ENCODE measurements around the gene SLC25A21. TPM values are rescaled to one million over a fixed set of nuclear protein-coding genes. Genes with fewer than 3 reads are reported as not detected.
"Not testable (repeated sequence)": the region's sequence is repeated elsewhere in the genome, so short reads cannot be mapped to it uniquely, and the experiment has no call there.

Gene SLC25A21
- total RNA-seq, 2 donors from 2014 or later = 0.14 to 0.64 TPM

DNA sequence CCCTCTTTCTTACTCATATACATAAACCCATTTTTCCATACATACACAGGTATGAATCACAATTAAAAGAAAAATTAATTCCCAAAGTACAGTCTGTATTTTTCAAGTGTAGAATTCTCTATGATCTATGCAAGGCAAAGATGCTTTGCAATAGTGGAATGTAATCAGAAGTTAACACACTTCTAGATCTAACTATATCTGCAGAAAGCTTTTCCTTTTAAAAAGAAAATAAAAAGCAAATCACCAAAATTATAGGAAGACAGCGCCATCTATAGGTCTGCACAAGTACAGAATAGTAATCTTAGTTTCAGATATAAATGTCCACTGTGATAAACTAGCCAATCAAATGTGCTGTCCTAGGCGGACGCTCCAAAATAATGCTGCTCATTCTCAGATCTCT lies 22.0 kb downstream of the SLC25A21 start:
- DNase-seq (no peak), ATAC-seq (peak; percentile 57)
- intact Hi-C loops (cut with DNase I, micrococcal nuclease) = no loop called here

DNA sequence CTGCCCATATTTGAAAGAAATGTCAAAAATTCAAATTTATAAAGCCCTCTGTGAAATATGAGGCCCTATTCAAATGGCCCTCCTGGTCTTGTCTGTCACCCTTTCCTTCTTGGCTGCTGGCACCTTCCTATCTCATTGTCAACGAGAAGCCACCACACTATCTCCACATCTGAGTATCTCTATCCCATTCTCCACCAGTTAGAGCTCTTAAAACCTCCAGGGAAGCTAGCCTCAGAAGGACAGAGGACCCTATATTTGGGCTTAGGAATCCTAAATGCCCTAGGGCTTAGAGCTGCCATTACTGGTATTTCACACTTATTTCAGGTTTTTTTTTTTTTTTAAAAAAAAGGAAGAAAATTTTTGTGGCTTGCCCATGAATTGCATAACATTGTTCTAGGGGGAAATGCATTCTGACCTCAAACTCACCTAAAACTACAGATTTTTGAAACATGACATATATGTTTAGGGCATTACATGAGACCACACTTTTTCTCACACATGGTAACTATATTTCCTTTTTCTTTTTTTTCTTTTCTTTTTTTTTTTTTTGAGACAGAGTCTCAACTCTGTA lies 25.0 kb downstream of the SLC25A21 start:
- DNase-seq = no peak
- intact Hi-C loops (cut with DNase I, micrococcal nuclease) = no loop called here

DNA sequence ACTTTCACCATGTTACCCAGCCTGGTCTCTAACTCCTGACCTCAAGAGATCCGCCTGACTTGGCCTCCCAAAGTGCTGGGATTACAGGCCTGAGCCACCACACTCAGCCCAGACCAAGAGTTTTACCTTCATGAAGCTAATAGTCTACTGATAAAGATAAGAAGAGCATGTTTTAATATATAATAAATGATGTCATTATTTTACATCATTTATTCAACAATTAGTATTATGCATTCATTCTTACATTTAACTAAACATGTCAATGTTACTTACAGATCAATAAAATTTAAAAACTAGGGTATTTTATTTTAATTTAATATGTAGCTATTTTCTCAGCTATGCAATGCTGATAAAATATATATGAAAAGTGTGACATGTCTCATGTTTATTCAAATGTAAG lies 26.0 kb downstream of the SLC25A21 start:
- intact Hi-C loops (cut with DNase I, micrococcal nuclease); ATAC-seq: not testable (repeated sequence)

More for the DNA sequence above, 25.0 kb downstream of the SLC25A21 start:
- no peak for ATAC-seq

DNA sequence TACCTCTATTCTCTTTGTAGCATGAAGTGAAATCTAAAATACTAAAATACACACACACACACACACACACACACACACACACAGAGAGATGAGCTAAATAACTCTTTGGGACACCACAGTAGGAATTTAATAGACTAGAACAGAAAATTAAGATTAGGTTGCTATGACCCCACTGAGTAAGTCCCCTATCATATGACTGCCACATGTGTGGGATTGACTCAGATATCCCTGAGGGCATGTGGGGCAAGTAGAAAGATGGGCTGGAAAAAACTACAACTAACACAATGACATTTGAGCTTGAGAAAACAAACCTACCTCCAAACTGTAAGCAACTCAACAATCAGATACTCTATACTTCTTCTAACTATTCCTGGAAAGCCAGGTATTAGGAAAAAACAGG lies 27.0 kb downstream of the SLC25A21 start:
- intact Hi-C loops (cut with DNase I, micrococcal nuclease) = no loop called here
- ATAC-seq (no peak), DNase-seq (no peak)

More for the DNA sequence above, 26.0 kb downstream of the SLC25A21 start:
- not testable (repeated sequence) for DNase-seq

DNA sequence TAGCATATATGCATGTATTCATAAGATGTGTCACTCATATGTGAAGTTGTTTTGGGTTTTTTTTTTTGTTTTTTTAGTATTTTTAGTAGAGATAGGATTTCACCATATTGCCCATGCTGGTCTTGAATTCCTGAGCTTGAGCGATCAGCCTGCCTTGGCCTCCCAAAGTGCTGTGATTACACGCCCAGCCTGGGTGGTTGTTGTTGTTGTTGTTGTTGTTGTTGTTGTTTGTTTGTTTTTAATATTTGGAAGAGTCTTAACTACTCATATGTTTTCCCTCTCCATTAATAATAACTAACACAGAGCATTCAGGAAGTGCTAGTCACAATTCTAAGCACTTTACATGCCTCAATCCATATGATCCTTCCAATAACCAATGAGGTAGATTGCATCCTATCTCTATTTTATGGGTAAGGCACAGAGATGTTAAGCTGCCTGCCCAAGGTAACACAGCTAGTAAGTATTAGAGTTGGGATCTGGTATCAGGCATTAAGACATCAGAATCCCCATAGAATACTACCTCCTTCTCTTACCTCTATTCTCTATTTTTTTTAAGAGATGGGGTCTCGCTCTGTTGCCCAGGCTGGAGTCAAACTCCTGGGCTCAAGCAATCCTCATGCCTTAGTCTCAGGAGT lies 27.6 kb downstream of the SLC25A21 start:
- no peak for DNase-seq
- intact Hi-C loops (cut with DNase I, micrococcal nuclease) = no loop called here
- ATAC-seq = no peak

DNA sequence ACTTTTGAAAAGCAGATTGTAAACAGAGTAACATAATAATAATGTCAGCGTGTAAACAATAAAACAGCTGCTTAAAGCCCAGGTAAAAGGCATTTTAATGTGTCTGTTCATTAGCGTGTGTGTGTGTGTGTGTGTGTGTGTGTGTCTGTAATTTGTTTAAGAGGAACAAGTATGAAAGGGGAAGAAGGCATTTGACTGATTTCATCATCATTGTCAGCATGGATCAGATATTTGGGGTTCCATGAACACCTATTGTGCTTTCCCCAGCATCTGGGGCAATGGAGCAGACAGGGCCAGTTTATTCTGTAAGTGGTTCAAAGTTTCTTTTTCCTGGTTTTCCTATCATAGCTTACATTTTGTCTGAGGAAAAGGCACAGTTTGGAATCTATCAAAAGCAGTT lies 28.9 kb downstream of the SLC25A21 start:
- intact Hi-C loops (cut with DNase I, micrococcal nuclease) = no loop called here
- ATAC-seq (no peak), DNase-seq (no peak)

DNA sequence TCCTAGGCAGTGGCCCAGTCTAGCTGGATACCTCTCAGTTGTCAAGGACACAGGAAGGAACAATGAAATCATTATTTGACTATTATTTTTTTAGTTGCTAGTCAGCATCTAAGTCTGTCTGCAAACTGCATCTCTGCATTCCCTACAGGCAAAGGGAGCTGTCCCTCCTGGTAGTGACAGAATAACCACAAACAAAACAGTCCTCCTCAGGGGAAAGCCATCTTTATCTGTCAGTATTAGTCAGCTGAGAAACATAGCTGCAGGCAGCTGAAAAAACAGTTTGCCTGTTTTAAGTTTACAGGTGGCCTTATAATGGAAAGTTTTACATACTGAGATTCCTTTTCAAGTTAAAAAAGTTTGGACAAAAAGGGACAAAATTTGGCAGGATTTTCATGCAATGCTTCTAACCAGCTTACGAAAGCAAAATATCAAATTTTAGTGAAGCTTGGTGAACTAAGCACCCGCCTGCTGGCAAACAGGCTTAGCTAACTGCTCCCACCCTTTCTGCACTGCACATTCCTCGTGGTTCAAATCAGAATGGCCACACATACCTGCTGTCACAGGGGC lies 29.5 kb downstream of the SLC25A21 start:
- intact Hi-C loops (cut with DNase I, micrococcal nuclease) = no loop called here
- ATAC-seq (no peak), DNase-seq (no peak)

DNA sequence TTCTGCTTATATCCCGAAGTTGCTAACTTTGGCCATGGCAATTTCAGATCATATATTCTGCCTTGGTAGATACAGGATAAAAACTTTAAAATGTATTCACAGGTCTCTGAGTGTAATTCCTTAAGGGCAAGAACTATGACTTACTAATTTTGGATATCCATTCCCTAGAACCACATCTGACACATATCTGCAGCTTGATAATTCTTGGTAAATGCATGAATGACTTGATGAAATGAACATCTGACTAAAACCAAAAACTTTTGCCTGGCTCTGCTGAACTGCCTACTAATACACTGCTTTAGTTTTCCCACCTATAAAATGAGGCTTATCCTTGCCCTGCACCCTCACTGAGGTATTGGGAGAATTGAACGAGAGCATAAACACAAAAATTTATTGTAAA lies 32.2 kb downstream of the SLC25A21 start:
- intact Hi-C loops (cut with DNase I, micrococcal nuclease) = no loop called here
- DNase-seq (no peak), ATAC-seq (no peak)

DNA sequence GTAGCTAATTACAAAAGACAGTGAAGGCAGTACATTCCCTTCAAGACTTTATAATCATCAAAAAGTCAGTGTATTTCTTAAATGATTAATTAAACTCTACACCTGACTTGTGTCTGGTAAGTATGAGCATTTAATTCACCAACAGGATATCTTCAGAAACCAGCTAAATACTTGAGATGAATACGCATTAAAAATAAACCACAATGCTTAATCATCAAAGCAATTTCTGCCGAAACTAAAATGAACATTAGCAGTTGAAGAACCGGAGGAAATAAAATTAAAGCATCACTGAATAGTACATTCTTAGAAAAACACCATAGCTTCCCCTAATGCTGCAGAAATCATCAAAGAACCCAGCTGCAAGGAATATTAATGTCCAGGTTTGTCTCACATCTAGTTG lies 32.7 kb downstream of the SLC25A21 start:
- ATAC-seq = no peak
- DNase-seq = no peak
- intact Hi-C loops (cut with DNase I, micrococcal nuclease) = no loop called here

DNA sequence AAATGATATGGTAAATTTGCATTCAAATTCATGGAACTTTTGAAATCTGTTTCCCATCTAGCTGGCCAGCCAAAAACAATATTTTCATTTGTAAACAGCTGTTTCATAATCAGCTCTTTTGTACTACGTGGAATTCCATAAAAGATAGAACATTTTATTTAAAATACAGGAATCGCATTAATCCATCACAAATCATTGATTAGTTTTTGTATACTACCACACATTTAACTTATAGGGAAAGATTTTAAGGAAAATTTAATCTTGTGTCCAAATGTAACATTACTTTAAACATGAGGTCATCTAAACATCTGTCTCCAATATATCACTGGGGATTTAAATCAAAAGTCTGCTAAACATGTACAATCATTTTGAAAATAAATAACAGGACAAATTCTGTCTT lies 33.5 kb downstream of the SLC25A21 start:
- intact Hi-C loops (cut with DNase I, micrococcal nuclease) = no loop called here
- ATAC-seq (no peak), DNase-seq (no peak)

DNA sequence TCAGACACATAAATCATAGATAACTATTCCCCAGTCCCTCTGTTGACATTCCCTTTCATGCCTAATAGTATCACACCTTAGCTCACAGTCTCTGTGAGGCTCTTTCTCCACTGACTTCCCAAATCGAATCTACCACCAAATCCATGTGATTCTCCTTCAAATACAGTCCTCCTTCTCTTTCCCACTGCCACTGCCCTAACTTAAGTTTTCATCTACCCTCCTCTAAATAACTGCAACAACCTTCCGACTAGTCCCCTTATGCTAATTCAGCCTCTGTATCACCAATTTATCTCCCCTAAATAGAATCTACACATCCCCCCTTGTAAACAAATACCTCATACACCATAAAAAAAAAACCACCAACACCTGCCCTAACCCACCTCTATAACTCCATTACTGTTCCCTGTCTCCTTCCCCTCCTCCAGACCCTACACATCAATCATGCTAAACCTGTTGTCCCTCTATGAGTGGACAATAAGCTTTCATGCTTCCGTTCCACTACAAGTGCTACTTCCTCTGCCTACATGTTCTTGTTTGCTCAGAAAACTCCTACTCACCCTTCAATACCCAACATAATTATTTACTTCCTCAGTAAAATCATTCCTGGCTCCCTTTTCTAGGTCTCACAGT lies 39.0 kb downstream of the SLC25A21 start:
- intact Hi-C loops (cut with DNase I, micrococcal nuclease) = no loop called here
- DNase-seq (no peak), ATAC-seq (no peak)

DNA sequence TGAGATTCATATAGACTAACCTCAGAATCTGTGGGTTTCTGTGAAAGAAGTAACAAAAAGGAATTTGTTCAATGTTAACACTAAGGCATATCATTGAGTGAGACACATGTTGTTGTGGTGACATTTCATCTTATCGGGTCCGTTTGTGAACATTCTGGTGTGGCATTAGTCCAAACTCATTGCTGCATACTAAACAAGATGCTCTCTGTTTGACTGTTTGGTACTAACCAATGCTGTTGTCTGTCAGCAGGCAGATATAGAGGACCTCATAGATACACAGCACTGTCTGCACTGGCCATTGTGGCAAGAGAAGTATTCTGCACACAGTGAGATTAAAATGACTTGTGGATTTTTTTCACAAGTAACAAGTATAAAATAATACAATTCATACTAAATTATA lies 41.2 kb downstream of the SLC25A21 start:
- ATAC-seq (no peak), DNase-seq (no peak)
- intact Hi-C loops (cut with DNase I, micrococcal nuclease) = no loop called here

DNA sequence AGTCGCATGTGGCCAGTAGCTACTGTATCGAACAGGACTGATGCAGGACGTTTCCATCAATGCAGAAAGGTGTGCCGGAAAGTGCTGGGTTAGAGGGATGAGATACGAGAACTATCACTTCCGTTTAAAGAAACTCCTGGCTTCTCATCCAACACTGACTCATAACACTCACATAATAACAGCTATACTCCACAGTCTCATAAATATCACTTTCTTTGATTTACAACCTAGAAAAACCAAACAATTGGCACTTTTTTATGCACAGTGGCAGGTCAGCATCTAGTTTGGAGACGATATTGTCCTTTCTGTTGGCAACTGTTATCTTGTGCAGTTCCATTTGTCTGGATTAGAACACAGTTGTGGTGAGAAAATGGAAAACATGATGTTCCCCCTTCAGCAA lies 43.4 kb downstream of the SLC25A21 start:
- ATAC-seq (no peak), DNase-seq (no peak)
- intact Hi-C loops (cut with DNase I, micrococcal nuclease) = no loop called here

DNA sequence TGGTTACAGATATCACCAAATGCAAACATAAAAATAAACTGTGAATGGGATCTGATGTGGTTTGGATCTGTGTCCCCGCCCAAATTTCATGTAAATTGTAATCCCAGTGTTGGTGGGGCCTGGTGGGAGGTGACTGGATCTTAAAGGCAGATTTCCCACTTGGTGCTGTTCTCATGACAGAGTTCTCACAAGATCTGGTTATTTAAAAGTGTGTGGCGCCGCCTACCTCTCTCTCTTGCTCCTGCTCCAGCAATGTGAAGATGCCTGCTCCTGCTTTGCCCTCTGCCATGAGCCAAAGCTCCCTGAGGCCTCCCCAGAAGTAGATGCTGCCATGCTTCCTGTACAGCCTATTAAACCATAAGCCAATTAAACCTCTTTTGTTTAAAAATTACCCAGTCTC lies 47.8 kb downstream of the SLC25A21 start:
- DNase-seq = no peak
- intact Hi-C loops (cut with DNase I, micrococcal nuclease) = no loop called here
- ATAC-seq = no peak

DNA sequence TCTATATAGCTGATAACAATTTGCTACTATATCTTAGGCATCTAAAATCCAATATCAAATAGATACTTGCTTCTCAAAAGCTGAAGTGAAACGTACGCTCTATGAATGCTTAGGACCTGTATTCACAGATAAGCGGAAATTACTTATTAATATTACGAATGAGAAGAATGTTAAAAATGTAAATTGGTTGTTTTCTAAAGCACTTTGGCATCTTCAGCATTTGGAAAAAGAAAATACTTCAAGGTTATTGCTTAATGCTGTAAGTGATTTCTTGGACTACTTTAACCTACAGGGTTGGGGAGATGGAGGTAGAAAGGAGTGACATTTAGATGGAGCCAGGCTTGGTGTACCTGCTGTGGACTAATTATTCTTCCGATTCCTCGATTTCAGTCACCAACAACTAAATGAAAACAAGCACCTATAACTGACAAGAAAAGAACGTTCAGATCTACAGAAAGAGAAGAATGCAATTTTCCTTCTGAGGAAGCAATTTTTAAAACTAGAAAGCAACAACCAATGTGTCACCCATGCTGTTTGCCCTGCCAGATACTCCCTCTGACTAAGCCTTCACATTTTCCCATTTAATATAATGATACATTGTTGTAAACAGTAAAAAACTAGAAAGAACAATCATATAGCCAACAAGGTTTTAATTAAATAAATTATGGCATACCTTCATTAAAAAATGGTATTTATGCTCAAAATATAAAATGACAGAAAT lies 49.3 kb downstream of the SLC25A21 start:
- ATAC-seq (no peak), DNase-seq (no peak)
- intact Hi-C loops (cut with DNase I, micrococcal nuclease) = no loop called here

DNA sequence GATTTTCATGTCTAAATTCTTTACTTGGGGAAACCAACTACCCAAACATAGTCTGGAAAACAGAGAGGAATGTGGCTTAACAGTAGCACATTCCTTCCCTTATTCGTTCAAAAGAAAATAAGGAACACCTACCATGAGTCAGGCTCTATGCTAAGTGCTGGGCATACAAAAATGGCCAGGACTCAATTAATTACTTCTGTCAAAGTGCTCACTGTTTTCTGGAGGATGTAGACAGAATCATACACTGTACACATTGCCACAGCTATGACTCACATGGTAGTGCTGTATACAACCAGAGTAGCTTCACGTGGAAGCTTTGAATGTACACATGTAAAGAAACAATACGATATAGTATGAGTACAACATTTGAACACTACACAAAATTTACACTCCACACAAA lies 50.1 kb downstream of the SLC25A21 start:
- ATAC-seq = no peak
- DNase-seq = no peak
- intact Hi-C loops (cut with DNase I, micrococcal nuclease) = no loop called here

DNA sequence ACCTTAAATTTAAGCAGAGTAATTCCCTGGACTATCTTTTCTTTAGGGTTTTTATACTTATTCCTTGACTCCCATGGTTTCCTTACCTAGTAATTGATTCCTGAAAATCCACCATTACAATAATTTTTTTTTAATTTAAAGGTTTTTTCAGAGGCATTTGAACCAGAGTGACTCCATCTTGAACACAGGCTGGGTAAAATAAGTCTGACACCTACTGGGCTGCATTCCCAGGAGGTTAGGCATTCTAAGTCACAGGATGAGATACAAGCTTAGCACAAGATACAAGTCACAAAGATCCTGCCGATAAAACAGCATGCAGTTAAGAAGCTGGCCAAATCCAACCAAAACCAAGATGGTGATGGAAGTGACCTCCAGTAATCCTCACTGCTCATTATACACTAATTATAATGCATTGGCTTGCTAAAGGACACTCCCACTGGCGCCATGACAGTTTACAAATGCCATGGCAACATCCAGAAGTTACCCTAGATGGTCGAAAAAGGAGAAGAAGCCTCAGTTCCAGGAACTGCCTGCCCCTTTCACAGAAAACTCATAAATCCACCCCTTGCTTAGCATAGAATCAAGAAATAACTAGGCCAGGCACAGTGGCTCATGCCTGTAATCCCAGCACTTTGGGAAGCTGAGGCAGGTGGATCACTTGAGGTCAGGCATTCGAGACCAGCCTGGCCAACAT lies 53.6 kb downstream of the SLC25A21 start:
- no peak for ATAC-seq
- intact Hi-C loops (cut with DNase I, micrococcal nuclease) = no loop called here
- DNase-seq = no peak

DNA sequence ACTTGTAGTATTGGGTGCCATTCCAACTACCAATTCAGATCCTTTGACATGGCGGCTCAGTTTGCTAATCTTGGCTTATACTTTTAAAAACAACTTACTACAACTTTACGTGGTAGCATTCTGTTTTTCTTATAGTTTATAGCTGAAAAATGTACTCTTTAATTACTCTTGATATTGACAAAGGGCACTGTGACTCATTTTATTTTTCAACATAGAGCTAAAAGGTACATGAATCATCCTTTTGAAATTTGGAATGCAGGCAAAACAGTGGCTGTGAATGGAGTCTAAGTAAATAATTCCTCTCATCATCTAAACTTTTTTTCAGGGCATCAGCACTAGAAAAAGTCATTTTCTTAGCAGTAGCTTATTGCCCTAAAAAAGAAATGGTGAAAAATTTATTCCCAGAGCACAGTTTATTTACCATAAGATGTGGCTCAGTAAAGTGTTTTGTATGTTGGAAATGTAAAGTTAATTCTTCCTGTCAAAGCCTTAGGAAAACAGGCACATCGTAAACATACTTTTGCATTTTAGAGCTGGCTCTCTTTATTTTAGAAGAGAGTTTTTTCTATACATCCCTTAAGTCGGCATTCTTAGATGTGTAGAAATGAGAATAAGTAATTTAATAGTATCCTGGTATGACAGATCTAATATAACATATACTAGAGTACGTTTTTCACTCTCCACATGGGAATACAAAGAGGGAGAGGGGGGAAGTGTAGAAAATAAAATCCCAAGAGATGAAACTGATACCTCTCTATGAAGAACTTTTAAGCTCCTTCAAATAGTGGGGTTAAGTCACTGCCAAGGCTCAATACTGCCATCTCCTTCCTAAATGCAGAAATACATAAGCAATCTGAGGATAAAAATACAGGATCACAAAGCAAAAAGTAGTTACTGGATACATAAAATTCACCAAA lies 55.2 kb downstream of the SLC25A21 start:
- intact Hi-C loops (cut with DNase I, micrococcal nuclease) = no loop called here
- ATAC-seq = no peak
- DNase-seq = no peak

Data from left colon (tissue), 2 donors.